ENCODE measurements around the gene UPK1A.

DNA sequence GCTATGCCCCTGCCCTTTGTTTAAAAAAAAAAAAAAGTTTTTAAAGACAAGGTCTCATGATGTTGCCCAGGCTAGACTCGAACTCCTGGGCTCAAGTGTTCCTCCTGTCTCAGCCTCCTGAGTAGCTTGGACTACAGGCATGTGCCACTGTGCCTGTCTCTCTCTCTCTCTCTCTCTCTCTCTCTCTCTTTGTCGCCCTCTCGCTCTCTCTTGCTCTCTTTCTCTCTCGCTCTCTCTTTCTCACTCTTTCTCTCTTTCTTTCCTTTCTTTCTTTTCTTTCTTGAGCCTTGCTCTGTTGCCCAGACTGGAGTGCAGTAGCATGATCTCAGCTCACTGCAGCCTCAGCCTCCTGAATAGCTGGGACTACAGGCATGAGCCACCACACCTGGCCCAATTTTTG, 10.7 kb upstream of the UPK1A start:
- TF ChIP-seq, protein P1, sequence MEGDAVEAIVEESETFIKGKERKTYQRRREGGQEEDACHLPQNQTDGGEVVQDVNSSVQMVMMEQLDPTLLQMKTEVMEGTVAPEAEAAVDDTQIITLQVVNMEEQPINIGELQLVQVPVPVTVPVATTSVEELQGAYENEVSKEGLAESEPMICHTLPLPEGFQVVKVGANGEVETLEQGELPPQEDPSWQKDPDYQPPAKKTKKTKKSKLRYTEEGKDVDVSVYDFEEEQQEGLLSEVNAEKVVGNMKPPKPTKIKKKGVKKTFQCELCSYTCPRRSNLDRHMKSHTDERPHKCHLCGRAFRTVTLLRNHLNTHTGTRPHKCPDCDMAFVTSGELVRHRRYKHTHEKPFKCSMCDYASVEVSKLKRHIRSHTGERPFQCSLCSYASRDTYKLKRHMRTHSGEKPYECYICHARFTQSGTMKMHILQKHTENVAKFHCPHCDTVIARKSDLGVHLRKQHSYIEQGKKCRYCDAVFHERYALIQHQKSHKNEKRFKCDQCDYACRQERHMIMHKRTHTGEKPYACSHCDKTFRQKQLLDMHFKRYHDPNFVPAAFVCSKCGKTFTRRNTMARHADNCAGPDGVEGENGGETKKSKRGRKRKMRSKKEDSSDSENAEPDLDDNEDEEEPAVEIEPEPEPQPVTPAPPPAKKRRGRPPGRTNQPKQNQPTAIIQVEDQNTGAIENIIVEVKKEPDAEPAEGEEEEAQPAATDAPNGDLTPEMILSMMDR (IDR thresholded peaks at IDR 0.05; ENCODE audit: poor library complexity): no peak
- TF ChIP-seq EZH2 (IDR thresholded peaks at IDR 0.05; ENCODE audit: borderline replicate concordance): no peak

All from hepatocyte (in vitro differentiated cells).